ENCODE data around the gene SLC6A1.

DNA sequence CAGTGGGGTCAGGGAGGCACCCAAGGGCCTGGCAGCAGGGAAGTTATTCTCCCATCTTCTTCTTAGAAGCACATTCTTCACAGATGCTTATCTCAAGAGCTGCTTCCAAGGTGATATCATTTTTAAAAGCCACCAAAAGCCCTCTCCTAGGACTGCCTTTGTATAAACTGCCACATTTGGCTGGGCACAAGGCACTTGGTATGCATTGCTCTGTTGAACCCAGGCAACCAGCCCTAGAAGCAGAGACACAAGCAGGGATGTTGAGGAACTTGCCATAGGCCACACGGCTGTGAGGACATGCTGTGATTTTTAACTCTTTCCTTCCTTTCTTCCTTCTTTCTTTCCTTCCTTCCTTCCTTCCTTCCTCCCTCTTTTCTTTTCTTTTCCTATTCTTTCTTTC, 7.4 kb upstream of the SLC6A1 start:
- TF ChIP-seq POLR2AphosphoS5 (IDR thresholded peaks at IDR 0.05; ENCODE audit: low read depth, low read length): no peak
- TF ChIP-seq, protein P1, sequence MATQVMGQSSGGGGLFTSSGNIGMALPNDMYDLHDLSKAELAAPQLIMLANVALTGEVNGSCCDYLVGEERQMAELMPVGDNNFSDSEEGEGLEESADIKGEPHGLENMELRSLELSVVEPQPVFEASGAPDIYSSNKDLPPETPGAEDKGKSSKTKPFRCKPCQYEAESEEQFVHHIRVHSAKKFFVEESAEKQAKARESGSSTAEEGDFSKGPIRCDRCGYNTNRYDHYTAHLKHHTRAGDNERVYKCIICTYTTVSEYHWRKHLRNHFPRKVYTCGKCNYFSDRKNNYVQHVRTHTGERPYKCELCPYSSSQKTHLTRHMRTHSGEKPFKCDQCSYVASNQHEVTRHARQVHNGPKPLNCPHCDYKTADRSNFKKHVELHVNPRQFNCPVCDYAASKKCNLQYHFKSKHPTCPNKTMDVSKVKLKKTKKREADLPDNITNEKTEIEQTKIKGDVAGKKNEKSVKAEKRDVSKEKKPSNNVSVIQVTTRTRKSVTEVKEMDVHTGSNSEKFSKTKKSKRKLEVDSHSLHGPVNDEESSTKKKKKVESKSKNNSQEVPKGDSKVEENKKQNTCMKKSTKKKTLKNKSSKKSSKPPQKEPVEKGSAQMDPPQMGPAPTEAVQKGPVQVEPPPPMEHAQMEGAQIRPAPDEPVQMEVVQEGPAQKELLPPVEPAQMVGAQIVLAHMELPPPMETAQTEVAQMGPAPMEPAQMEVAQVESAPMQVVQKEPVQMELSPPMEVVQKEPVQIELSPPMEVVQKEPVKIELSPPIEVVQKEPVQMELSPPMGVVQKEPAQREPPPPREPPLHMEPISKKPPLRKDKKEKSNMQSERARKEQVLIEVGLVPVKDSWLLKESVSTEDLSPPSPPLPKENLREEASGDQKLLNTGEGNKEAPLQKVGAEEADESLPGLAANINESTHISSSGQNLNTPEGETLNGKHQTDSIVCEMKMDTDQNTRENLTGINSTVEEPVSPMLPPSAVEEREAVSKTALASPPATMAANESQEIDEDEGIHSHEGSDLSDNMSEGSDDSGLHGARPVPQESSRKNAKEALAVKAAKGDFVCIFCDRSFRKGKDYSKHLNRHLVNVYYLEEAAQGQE (IDR thresholded peaks at IDR 0.05; ENCODE audit: insufficient read depth in 1 of 2, low read depth in 2 of 2, low read length in 2 of 2): no peak
- TF ChIP-seq SIN3A (IDR thresholded peaks at IDR 0.05; ENCODE audit: borderline replicate concordance, insufficient read depth, low read length): no peak

Data from PFSK-1 (cell line).